HG03103 (cell line): Measurements from ENCODE around the gene PLCB3.

Experiments used
- ATAC-seq: cut with Tn5 transposase; IDR thresholded peaks from one replicate; pipeline ENCODE4 v1.9.1; 2021; ENCODE audit warnings: low read depth; ENCODE audit not compliant: unreplicated experiment

Gene PLCB3

GRCh38 chr11:64220271-64220670 is 31.1 kb upstream of the PLCB3 start:
- ATAC-seq = no peak

GRCh38 chr11:64220798-64221197 is 30.5 kb upstream of the PLCB3 start:
- ATAC-seq = no peak

GRCh38 chr11:64222651-64223000 is 28.7 kb upstream of the PLCB3 start:
- ATAC-seq = no peak

GRCh38 chr11:64223001-64223651 is 28.2 kb upstream of the PLCB3 start:
- ATAC-seq = no peak

- no peak for ATAC-seq
Measured at GRCh38 chr11:64224151-64224890, 27.0 kb upstream of the PLCB3 start.

GRCh38 chr11:64224891-64225607 is 26.3 kb upstream of the PLCB3 start:
- ATAC-seq = no peak

GRCh38 chr11:64225608-64226506 is 25.5 kb upstream of the PLCB3 start, which contains the start of the genes NUDT22 and TRPT1:
Gene NUDT22, plus strand, starts transcription at chr11:64226274. Its CDS starts 379 bp downstream, at chr11:64226653.
Gene TRPT1, minus strand, starts transcription at chr11:64226186. Its CDS starts 326 bp downstream, at chr11:64225860.
- ATAC-seq = peak; percentile 41

- no peak for ATAC-seq
Measured at GRCh38 chr11:64226507-64227051, 24.8 kb upstream of the PLCB3 start.

- ATAC-seq = no peak
Measured at GRCh38 chr11:64227405-64227956, 23.8 kb upstream of the PLCB3 start.

- ATAC-seq = no peak
Measured at GRCh38 chr11:64229090-64229743, 22.1 kb upstream of the PLCB3 start.

- ATAC-seq = no peak
Measured at GRCh38 chr11:64229744-64230170, 21.6 kb upstream of the PLCB3 start.

- ATAC-seq = no peak
Measured at GRCh38 chr11:64230171-64230984, 21.0 kb upstream of the PLCB3 start, which contains the start of gene DNAJC4. Gene DNAJC4, plus strand, starts transcription at chr11:64230548. Its CDS starts 307 bp downstream, at chr11:64230855.

- no peak for ATAC-seq
Measured at GRCh38 chr11:64230985-64231365, 20.4 kb upstream of the PLCB3 start.

GRCh38 chr11:64231546-64231945 is 19.8 kb upstream of the PLCB3 start:
- ATAC-seq = no peak

- no peak for ATAC-seq
Measured at GRCh38 chr11:64232182-64232966, 19.0 kb upstream of the PLCB3 start.

- ATAC-seq = no peak
Measured at GRCh38 chr11:64232967-64233315, 18.4 kb upstream of the PLCB3 start.

- no peak for ATAC-seq
Measured at GRCh38 chr11:64233913-64234586, 17.3 kb upstream of the PLCB3 start, which contains the start of gene VEGFB. Gene VEGFB, plus strand, starts transcription at chr11:64234584. Its CDS starts 250 bp downstream, at chr11:64234834.
